Fibroblast of pulmonary artery (primary cell): ENCODE data around the gene MAP3K3.

Source experiments
- DNase-seq: peaks from one replicate; pipeline ENCODE4 v3.0.0-alpha.2; 2010; ENCODE audit warnings: low read depth
- H3K4me3 ChIP-seq: replicated peaks from 2 replicates; pipeline ENCODE4 v1.5.1; 2011; ENCODE audit warnings: low read depth, mild to moderate bottlenecking, control low read depth, low read length, moderate library complexity
- TF ChIP-seq, protein P1 (sequence below): IDR thresholded peaks from 2 replicates; pipeline ENCODE4 v1.5.1; 2011; ENCODE audit warnings: mild to moderate bottlenecking, control low read depth, low read length, inconsistent platforms; ENCODE audit errors: missing control alignments

The MAP3K3 gene

DNA sequence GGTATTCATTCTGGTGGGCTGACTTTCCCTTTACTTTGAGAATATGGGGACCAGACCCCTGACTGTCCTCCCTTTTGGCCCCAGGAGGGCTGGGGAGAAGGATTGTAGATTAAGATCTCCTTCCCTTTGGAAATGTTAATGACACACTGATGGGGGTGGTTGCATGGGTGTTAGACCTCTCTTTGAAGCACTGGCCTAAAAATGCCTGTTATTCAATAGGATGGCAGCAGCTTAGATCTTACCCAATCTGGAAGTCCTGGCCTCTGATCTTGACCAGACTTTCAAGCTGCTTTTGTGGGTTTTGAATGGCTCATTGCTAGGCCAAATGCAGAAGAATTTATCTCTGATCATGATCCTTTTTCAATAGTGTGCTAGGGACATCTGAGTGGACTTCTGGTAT lies 25.7 kb downstream of the MAP3K3 start:
- no peak overlapping the region for H3K4me3 ChIP-seq
- DNase-seq, result no peak
- TF ChIP-seq, protein P1, sequence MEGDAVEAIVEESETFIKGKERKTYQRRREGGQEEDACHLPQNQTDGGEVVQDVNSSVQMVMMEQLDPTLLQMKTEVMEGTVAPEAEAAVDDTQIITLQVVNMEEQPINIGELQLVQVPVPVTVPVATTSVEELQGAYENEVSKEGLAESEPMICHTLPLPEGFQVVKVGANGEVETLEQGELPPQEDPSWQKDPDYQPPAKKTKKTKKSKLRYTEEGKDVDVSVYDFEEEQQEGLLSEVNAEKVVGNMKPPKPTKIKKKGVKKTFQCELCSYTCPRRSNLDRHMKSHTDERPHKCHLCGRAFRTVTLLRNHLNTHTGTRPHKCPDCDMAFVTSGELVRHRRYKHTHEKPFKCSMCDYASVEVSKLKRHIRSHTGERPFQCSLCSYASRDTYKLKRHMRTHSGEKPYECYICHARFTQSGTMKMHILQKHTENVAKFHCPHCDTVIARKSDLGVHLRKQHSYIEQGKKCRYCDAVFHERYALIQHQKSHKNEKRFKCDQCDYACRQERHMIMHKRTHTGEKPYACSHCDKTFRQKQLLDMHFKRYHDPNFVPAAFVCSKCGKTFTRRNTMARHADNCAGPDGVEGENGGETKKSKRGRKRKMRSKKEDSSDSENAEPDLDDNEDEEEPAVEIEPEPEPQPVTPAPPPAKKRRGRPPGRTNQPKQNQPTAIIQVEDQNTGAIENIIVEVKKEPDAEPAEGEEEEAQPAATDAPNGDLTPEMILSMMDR, result no peak

DNA sequence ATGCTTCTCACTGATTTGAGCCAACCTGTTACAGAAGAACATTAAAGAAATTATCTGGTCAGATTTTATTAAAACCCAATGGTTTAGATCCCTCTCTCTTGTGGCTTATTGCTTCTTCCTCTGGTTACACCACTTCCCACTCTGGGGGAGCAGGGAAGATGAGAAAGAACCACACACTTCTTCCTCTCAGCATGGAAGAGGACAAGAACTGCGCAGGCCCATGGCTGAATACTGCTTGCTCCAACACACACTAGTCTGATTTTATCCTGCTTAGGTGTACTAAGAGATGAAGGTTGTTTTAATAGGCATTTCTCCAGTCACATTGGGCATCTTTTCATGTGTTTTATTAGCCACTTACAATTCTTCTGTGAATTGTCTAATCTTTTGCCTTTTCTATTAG lies 27.6 kb downstream of the MAP3K3 start:
- no peak overlapping the region for H3K4me3 ChIP-seq
- DNase-seq, result no peak
- TF ChIP-seq, protein P1, result no peak

DNA sequence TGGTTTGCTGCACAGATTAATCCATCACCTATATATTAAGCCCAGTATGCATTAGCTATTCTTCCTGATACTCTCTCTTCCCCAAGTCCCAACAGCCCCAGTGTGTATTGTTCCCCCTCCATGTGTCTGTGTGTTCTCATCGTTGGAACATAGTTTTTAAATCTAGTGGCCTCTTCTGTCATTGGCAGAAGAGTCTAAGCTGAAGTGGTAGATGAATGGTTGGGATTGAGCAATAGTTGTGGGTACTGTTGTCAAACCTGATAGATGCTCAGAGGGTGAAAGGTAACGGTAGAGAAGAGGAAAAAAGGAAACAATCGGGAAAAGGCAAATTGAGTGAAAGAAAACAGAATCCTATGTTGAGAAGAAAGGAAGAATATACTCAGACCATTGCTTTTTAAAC lies 29.9 kb downstream of the MAP3K3 start:
- H3K4me3 ChIP-seq, result no peak overlapping the region
- TF ChIP-seq, protein P1, result no peak
- DNase-seq, result no peak

GRCh38 chr17:63653050-63653449 lies 30.8 kb downstream of the MAP3K3 start:
- peak; percentile 15 for DNase-seq
- TF ChIP-seq, protein P1, result no peak
- H3K4me3 ChIP-seq, result no peak overlapping the region

- TF ChIP-seq, protein P1, result no peak
- no peak for DNase-seq
- H3K4me3 ChIP-seq, result no peak overlapping the region
These were observed 35.6 kb downstream of the MAP3K3 start for GRCh38 chr17:63657786-63658185.

DNA sequence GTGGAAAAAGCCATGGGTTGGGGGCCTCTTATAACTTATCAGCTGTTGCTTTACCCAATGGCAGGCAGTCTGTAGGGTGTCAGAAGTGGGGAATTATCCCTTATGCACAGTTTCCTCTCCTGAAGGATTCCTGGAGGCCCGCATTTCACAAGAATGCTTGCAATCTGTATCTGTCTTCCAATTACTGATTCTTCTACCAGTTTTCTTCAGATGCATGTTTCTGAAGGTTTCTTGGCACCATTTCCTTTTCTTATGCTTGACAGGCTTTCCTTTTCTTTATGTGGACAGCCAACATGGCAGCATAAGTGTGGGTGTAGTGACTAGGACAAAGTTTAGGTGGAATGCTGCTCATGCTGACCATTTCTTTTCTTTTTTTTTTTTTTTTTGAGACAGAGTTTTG lies 36.1 kb downstream of the MAP3K3 start:
- TF ChIP-seq, protein P1, result no peak
- no peak overlapping the region for H3K4me3 ChIP-seq
- peak; percentile 17 for DNase-seq

DNA sequence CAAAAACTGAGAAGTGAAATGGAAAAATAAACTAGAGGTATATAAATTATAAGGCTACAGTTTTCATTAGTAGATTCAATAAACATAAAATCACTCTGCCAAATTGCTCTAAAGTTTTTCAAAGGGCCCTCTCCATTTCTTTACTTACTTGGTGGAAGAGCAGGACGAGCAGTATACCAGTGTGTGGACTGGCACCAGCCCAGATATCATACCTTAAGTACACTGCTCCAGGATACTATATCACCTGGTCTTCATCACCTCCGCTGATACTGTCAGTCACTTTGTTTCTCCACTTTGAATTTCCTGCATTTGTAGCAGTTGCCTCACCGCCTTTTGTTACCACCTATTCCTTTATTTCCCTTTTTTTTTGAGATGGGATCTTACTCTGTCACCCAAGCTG lies 37.6 kb downstream of the MAP3K3 start:
- no peak overlapping the region for H3K4me3 ChIP-seq
- DNase-seq, result no peak
- TF ChIP-seq, protein P1, result no peak
